Measurements from ENCODE around the gene PI4K2A.
"Not testable (repeated sequence)": the region's sequence is repeated elsewhere in the genome, so short reads cannot be mapped to it uniquely, and the experiment has no call there.

The PI4K2A gene

GRCh38 chr10:97675222-97675621, 34.8 kb downstream of the PI4K2A start:
- peak; percentile 29 for DNase-seq

- DNase-seq, result no peak
Measured at GRCh38 chr10:97676770-97677581, 36.5 kb downstream of the PI4K2A start.

- DNase-seq, result no peak
Measured at GRCh38 chr10:97679594-97679993, 39.1 kb downstream of the PI4K2A start.

- DNase-seq, result no peak
Measured at GRCh38 chr10:97682042-97682441, 41.6 kb downstream of the PI4K2A start.

GRCh38 chr10:97683556-97684367, 43.3 kb downstream of the PI4K2A start:
- no peak for DNase-seq

- not testable (repeated sequence) for DNase-seq
Measured at GRCh38 chr10:97684368-97684713, 43.9 kb downstream of the PI4K2A start.

- no peak for DNase-seq
Measured at GRCh38 chr10:97684866-97685394, 44.5 kb downstream of the PI4K2A start.

GRCh38 chr10:97685395-97685958, 45.0 kb downstream of the PI4K2A start:
- DNase-seq, result no peak

GRCh38 chr10:97686301-97686961, 46.0 kb downstream of the PI4K2A start:
- no peak for DNase-seq

- DNase-seq, result peak; percentile 97
Measured at GRCh38 chr10:97686962-97687784, 46.7 kb downstream of the PI4K2A start, which contains the start of gene AVPI1. AVPI1 (minus strand) TSS chr10:97687241; CDS start chr10:97679905, 7,336 bp downstream.

- DNase-seq, result no peak
Measured at GRCh38 chr10:97687785-97688781, 47.6 kb downstream of the PI4K2A start.

GRCh38 chr10:97689559-97690020, 49.1 kb downstream of the PI4K2A start:
- DNase-seq, result no peak

GRCh38 chr10:97690133-97690532, 49.7 kb downstream of the PI4K2A start:
- no peak for DNase-seq

- DNase-seq, result not testable (repeated sequence)
Measured at GRCh38 chr10:97698072-97698655, 57.7 kb downstream of the PI4K2A start.

- DNase-seq, result peak; percentile 55
Measured at GRCh38 chr10:97701438-97702069, 61.1 kb downstream of the PI4K2A start.

- DNase-seq, result no peak
Measured at GRCh38 chr10:97703398-97704067, 63.1 kb downstream of the PI4K2A start.

- DNase-seq, result no peak
Measured at GRCh38 chr10:97704341-97704740, 63.9 kb downstream of the PI4K2A start.

- no peak for DNase-seq
Measured at GRCh38 chr10:97705006-97705670, 64.7 kb downstream of the PI4K2A start.
